Astrocyte of the cerebellum (primary cell): ENCODE results near the gene LMF1.

Experiments
- DNase-seq: peaks from one replicate; pipeline ENCODE4 v3.0.0-alpha.2; 2011; ENCODE audit warnings: low read depth
- H3K4me3 ChIP-seq: 2 replicates; pipeline ENCODE4 v1.5.1; 2011; ENCODE audit warnings: mild to moderate bottlenecking, low read depth, low read length, moderate library complexity
- CTCF ChIP-seq: IDR thresholded peaks from 2 replicates; pipeline ENCODE4 v1.5.1; 2012; ENCODE audit warnings: low read length, low read depth, moderate library complexity, mild to moderate bottlenecking; ENCODE audit errors: missing control alignments
- in situ Hi-C: cut with HindIII; loops from 2 replicates; pipeline ENCODE4 v1.10.0; 2017; ENCODE audit warnings: low sequenced_read_pairs

LMF1 gene

GRCh38 chr16:947255-947921 lies 23.4 kb downstream of the LMF1 start:
- no peak for DNase-seq
- H3K4me3 ChIP-seq: no peak overlapping the region
- in situ Hi-C loops: no loop called here
- no peak for TF ChIP-seq CTCF

- no peak overlapping the region for H3K4me3 ChIP-seq
- TF ChIP-seq CTCF: no peak
- DNase-seq: no peak
- in situ Hi-C loops: no loop called here
These were observed 24.8 kb downstream of the LMF1 start for GRCh38 chr16:946048-946395.

GRCh38 chr16:945271-946047 lies 25.3 kb downstream of the LMF1 start:
- in situ Hi-C loops: no loop called here
- no peak overlapping the region for H3K4me3 ChIP-seq
- no peak for DNase-seq
- no peak for TF ChIP-seq CTCF

- TF ChIP-seq CTCF: no peak
- no peak overlapping the region for H3K4me3 ChIP-seq
- DNase-seq: no peak
- in situ Hi-C loops: no loop called here
These were observed 26.8 kb downstream of the LMF1 start for GRCh38 chr16:943971-944370.

- no peak for TF ChIP-seq CTCF
- no peak overlapping the region for H3K4me3 ChIP-seq
- in situ Hi-C loops: no loop called here
- no peak for DNase-seq
These were observed 28.2 kb downstream of the LMF1 start for GRCh38 chr16:942436-943060.

GRCh38 chr16:939941-940340 lies 30.8 kb downstream of the LMF1 start:
- in situ Hi-C loops: loop anchor here (5.0 kb wide), 2 partner anchors 47 to 108 kb away; no protein-coding TSS in a partner anchor
- no peak for DNase-seq
- no peak for TF ChIP-seq CTCF
- no peak overlapping the region for H3K4me3 ChIP-seq
